Lower lobe of right lung (tissue), 2 donors: ENCODE measurements around the gene RHCG. TPM values are rescaled to one million over a fixed set of nuclear protein-coding genes. Genes with fewer than 3 reads are reported as not detected.

Experiments
- ATAC-seq, 2 donors: fragments of 200-7000 bp; cut with Tn5 transposase; one replicate each; pipeline ENCODE4 v1.9.1; 2020 to 2022; ENCODE audit warnings: mild to moderate bottlenecking in 2 of 2, moderate library complexity in 2 of 2
- DNase-seq: peaks from one replicate; pipeline ENCODE4 v3.0.0-alpha.2; 2020
- H3K27ac ChIP-seq: fragments of 200-600 bp; one replicate; pipeline ENCODE4 v1.8.0; 2022
- H3K27me3 ChIP-seq: fragments of 200-600 bp; one replicate; pipeline ENCODE4 v1.8.0; 2022; ENCODE audit warnings: low read depth
- H3K36me3 ChIP-seq: fragments of 200-600 bp; one replicate; pipeline ENCODE4 v1.8.0; 2022; ENCODE audit warnings: mild to moderate bottlenecking
- H3K4me1 ChIP-seq: fragments of 200-600 bp; one replicate; pipeline ENCODE4 v1.8.0; 2022
- H3K4me3 ChIP-seq: fragments of 200-600 bp; one replicate; pipeline ENCODE4 v1.8.0; 2022; ENCODE audit warnings: mild to moderate bottlenecking
- H3K9me3 ChIP-seq: fragments of 200-600 bp; one replicate; pipeline ENCODE4 v1.8.0; 2022
- intact Hi-C: fragments of 100-400 bp; cut with DNase I; formaldehyde crosslinking; loops from one replicate; pipeline ENCODE4 v1.11.0; 2022
- total RNA-seq: library from RNA; stranded (reverse); fragmentation: NEBNext Ultra II Directional; extraction: Animal tissue kit (Norgen Biotek cat#: 25700); gene quantifications from one replicate; pipeline ENCODE4 v1.2.1, GENCODE V29; 2021
- TF ChIP-seq, protein P1 (sequence below): fragments of 200-600 bp; IDR thresholded peaks from one replicate; pipeline ENCODE4 v1.8.0; 2022; ENCODE audit warnings: antibody characterized with exemption, mild to moderate bottlenecking
- donor health status: DM: no; HTN: yes; CAD: no; lungs with severe emphysema.

Gene RHCG
- total RNA-seq, 1 donor from 2014 or later, result not detected

DNA sequence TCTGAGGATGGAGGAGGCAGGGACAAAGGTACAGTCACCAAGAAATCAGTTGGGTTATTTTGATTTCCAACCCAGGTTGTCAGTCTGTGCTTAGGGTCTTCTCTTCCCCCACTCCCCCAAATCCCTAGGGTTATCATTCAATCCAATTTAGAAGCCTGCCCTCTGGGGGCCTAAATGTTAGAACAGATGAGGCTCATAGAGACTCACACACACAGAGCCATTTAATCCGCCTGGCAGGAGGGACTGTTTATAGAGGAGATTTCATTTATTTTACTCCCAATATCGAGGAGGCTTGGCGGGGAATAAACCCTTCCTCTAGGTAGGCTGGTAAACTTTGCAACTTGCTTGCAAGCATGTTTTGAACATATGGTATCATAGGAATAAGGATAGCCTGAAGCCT lies 52.8 kb downstream of the RHCG start:
- TF ChIP-seq, protein P1, sequence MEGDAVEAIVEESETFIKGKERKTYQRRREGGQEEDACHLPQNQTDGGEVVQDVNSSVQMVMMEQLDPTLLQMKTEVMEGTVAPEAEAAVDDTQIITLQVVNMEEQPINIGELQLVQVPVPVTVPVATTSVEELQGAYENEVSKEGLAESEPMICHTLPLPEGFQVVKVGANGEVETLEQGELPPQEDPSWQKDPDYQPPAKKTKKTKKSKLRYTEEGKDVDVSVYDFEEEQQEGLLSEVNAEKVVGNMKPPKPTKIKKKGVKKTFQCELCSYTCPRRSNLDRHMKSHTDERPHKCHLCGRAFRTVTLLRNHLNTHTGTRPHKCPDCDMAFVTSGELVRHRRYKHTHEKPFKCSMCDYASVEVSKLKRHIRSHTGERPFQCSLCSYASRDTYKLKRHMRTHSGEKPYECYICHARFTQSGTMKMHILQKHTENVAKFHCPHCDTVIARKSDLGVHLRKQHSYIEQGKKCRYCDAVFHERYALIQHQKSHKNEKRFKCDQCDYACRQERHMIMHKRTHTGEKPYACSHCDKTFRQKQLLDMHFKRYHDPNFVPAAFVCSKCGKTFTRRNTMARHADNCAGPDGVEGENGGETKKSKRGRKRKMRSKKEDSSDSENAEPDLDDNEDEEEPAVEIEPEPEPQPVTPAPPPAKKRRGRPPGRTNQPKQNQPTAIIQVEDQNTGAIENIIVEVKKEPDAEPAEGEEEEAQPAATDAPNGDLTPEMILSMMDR, result no peak
- ATAC-seq (no peak), DNase-seq (no peak)
- Histone ChIP-seq H3K36me3 (no peaks in the 10 kb centered on the region), H3K4me1 (no peaks in the 10 kb centered on the region), H3K4me3 (no peak overlapping the region), H3K9me3 (no peaks in the 10 kb centered on the region), H3K27ac (no peak overlapping the region), H3K27me3 (peaks cover 28% of the 10 kb centered on the region)
- intact Hi-C loops, result no loop called here

DNA sequence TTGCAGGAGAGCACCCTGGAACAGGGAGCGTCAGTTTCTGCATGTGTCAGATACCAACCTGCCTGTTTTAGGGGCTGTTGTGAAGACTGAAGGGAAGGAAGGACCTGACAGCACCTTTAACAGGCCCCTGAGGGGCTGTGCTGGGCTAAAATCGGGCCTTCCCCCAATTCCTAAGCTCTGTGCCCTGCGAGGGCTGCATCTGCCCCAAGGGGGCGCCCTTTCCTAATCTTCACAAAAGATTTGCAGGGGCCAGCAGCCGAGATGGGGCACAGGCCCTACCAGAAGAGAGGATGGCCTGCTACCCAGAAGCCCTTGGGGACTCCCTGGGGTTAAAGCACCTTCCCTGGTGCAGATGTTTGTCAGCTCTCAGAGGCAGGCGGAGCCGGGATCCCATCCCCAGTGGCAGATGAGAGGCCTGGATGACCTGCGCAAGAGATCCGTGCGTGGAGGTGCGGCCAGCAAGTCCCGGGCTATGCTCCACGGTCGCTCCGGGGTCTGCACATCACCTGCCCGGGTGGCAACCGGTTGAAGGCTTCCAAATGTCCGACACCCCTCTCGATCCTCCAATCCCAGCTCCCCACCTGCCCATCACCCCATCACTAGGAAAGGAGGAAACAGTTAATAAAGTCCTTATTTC lies 53.6 kb downstream of the RHCG start:
- DNase-seq, result no peak
- H3K27me3 ChIP-seq, result peaks cover 26% of the 10 kb centered on the region
- H3K4me3 ChIP-seq, result no peak overlapping the region
- no peak for ATAC-seq
- no peak overlapping the region for H3K27ac ChIP-seq
- H3K9me3 ChIP-seq, result no peaks in the 10 kb centered on the region
- H3K4me1 ChIP-seq, result no peaks in the 10 kb centered on the region
- intact Hi-C loops, result no loop called here
- TF ChIP-seq, protein P1, result peak; percentile 43
- H3K36me3 ChIP-seq, result no peaks in the 10 kb centered on the region

DNA sequence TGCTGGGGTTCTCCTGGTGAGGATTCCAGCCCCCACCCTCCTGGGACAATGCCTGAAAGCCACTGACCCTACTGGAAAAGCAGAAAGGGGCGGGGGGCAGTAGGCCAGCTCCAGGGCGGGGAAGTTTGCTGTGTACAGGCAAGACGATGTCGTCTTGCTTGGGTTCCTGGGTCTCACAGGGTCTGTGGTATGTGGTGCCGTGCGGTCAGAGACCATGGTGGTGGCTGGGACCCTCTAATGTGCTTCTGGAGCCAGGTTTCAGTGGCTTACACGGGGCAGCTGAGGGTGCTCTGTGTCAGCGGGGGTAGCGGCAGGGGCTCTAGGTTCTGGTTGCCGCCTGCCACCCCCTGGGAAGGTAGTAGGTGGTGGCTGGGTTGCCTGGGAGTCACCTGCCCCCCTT lies 54.2 kb downstream of the RHCG start:
- H3K36me3 ChIP-seq, result no peaks in the 10 kb centered on the region
- no peaks in the 10 kb centered on the region for H3K4me1 ChIP-seq
- intact Hi-C loops, result no loop called here
- no peak for DNase-seq
- H3K27me3 ChIP-seq, result peaks cover 26% of the 10 kb centered on the region
- no peaks in the 10 kb centered on the region for H3K9me3 ChIP-seq
- no peak overlapping the region for H3K27ac ChIP-seq
- no peak overlapping the region for H3K4me3 ChIP-seq
- ATAC-seq, result no peak
- TF ChIP-seq, protein P1, result no peak

DNA sequence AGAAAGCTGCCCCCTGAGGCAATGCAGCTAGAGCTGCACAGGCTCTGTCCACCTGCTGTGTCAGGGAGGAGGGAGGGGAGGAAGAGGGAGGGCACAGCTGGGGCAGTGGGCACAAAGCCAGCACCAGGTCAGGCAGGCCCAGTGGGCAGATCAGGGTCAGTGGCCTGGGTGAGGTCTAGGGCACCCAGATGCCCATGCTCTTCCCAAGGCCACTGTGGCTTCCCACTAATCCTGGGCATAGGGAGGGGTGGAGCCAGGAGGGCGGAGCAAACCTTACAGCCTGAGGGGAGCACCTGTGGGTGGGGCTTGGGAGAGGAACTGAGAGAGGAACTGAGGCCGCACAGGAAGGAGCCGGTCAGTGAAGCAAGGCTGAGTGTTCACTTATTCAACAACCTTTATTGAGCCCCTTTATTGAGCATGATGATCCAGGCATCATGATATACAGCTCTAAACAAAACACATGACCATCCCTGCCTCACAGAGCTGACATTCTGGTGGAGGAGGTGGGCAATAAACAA lies 55.0 kb downstream of the RHCG start:
- TF ChIP-seq, protein P1, result no peak
- Histone ChIP-seq H3K9me3 (no peaks in the 10 kb centered on the region), H3K36me3 (no peaks in the 10 kb centered on the region), H3K4me1 (no peaks in the 10 kb centered on the region), H3K4me3 (no peak overlapping the region), H3K27me3 (peaks cover 31% of the 10 kb centered on the region), H3K27ac (no peak overlapping the region)
- intact Hi-C loops, result no loop called here
- ATAC-seq (peak; percentile 30 to 35), DNase-seq (no peak)

DNA sequence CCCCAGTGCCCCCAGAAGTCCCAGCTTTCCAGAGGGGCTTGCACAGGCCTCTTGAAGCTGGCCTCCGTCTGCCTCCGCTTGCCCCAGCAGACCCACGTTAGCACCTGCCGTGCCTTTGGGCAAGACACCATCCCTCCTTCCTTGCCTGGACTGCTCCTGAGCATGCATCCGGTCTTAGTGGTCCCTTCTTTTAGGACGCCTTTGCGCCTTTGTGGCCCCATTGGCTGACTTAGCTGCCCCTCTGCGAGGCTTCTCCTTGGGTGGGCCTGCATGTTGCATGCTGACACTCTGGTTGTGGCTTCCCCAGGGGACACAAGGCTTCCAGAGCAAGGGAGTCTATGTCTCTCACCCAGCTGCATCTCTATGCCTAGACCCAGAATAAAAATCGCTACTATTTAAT lies 56.6 kb downstream of the RHCG start:
- Histone ChIP-seq H3K27ac (no peak overlapping the region), H3K9me3 (no peaks in the 10 kb centered on the region), H3K4me3 (no peak overlapping the region), H3K27me3 (peaks cover 33% of the 10 kb centered on the region), H3K4me1 (no peaks in the 10 kb centered on the region), H3K36me3 (no peaks in the 10 kb centered on the region)
- no peak for DNase-seq
- intact Hi-C loops, result loop anchor here (10.0 kb wide), 1 partner anchor 75 kb away; no protein-coding TSS in a partner anchor
- TF ChIP-seq, protein P1, result no peak
- no peak for ATAC-seq
